ENCODE results near the gene LHFPL6. TPM values are rescaled to one million over a fixed set of nuclear protein-coding genes. Genes with fewer than 3 reads are reported as not detected.

LHFPL6 gene
- total RNA-seq, 1 donor from 2014 or later = 37.7 TPM

- no peak for TF ChIP-seq CTCF (conservative IDR thresholded peaks at IDR 0.05)
- DNase-seq (ENCODE audit: low read depth, low spot score) = no peak
- Mint-ChIP-seq H3K36me3 (ENCODE audit: low read depth) (no peaks in the 10 kb centered on the region), H3K27ac (ENCODE audit: unreplicated experiment) (peak overlapping the region; percentile 7), H3K4me1 (peaks cover 75% of the 10 kb centered on the region), H3K4me3 (no peak overlapping the region), H3K27me3 (ENCODE audit: low read depth) (no peaks in the 10 kb centered on the region), H3K9me3 (no peaks in the 10 kb centered on the region)
Measured at GRCh38 chr13:39419876-39420275, 183.1 kb downstream of the LHFPL6 start.

DNA sequence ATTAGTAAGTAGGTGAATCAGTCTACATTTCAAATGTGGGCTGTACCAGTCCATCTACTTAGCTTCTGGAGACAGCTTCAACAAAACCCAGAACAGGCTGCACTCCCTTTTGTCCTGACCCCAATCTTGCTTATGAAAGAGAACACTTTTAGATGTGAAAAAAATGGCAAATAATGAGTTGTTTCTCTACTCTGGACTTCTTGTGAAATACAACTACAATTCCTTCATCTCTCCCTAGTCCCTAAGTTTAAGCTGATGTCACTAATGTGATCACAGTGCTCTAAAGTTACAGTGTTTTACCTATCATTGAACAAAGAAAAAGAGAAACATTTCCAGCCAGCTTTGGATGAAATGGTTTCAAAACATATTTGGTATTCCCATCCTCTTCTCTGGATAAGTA, 183.9 kb downstream of the LHFPL6 start:
- Mint-ChIP-seq H3K4me3 (peak overlapping the region; percentile 25), H3K36me3 (ENCODE audit: low read depth) (no peaks in the 10 kb centered on the region), H3K27me3 (ENCODE audit: low read depth) (no peaks in the 10 kb centered on the region), H3K9me3 (no peaks in the 10 kb centered on the region), H3K27ac (ENCODE audit: unreplicated experiment) (peak overlapping the region; percentile 10), H3K4me1 (peaks cover 77% of the 10 kb centered on the region)
- no peak for DNase-seq (ENCODE audit: low read depth, low spot score)
- no peak for TF ChIP-seq CTCF (conservative IDR thresholded peaks at IDR 0.05)

GRCh38 chr13:39418424-39418823, 184.6 kb downstream of the LHFPL6 start:
- H3K27me3 Mint-ChIP-seq (ENCODE audit: low read depth) = no peaks in the 10 kb centered on the region
- H3K27ac Mint-ChIP-seq (ENCODE audit: unreplicated experiment) = no peak overlapping the region
- peaks cover 78% of the 10 kb centered on the region for H3K4me1 Mint-ChIP-seq
- H3K9me3 Mint-ChIP-seq = no peaks in the 10 kb centered on the region
- peak overlapping the region; percentile 48 for H3K4me3 Mint-ChIP-seq
- TF ChIP-seq CTCF (conservative IDR thresholded peaks at IDR 0.05) = no peak
- DNase-seq (ENCODE audit: low read depth, low spot score) = no peak
- no peaks in the 10 kb centered on the region for H3K36me3 Mint-ChIP-seq (ENCODE audit: low read depth)

DNA sequence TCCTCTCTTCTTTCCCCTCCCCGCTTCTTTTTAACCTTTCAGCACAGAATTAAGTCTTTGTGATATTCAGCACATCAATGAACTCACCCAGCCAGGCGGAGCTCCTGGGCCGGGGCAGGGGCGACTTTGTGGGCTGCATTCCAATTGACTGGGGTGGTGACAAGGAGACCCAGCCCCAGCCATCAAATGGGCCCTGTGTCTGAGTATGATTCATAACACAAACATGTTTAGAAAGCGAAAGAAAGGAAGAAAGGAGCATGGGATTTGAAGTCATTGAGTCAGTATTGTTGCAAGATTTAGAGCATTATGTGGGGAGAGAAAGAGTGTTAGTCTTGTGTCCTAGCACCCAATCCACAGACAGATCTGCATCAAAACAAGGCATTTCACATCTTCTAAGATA, 185.3 kb downstream of the LHFPL6 start:
- H3K27me3 Mint-ChIP-seq (ENCODE audit: low read depth) = no peaks in the 10 kb centered on the region
- H3K36me3 Mint-ChIP-seq (ENCODE audit: low read depth) = no peaks in the 10 kb centered on the region
- peaks cover 70% of the 10 kb centered on the region for H3K4me1 Mint-ChIP-seq
- H3K4me3 Mint-ChIP-seq = peak overlapping the region; percentile 67
- DNase-seq (ENCODE audit: low read depth, low spot score) = peak; percentile 41
- TF ChIP-seq CTCF (conservative IDR thresholded peaks at IDR 0.05) = no peak
- peak overlapping the region; percentile 16 for H3K27ac Mint-ChIP-seq (ENCODE audit: unreplicated experiment)
- no peaks in the 10 kb centered on the region for H3K9me3 Mint-ChIP-seq

- peak overlapping the region; percentile 67 for H3K4me3 Mint-ChIP-seq
- peak overlapping the region; percentile 16 for H3K27ac Mint-ChIP-seq (ENCODE audit: unreplicated experiment)
- H3K36me3 Mint-ChIP-seq (ENCODE audit: low read depth) = no peaks in the 10 kb centered on the region
- peaks cover 71% of the 10 kb centered on the region for H3K4me1 Mint-ChIP-seq
- no peaks in the 10 kb centered on the region for H3K27me3 Mint-ChIP-seq (ENCODE audit: low read depth)
- peak; percentile 40 for DNase-seq (ENCODE audit: low read depth, low spot score)
- TF ChIP-seq CTCF (conservative IDR thresholded peaks at IDR 0.05) = peak; percentile 55
- no peaks in the 10 kb centered on the region for H3K9me3 Mint-ChIP-seq
Measured at GRCh38 chr13:39417131-39417530, 185.9 kb downstream of the LHFPL6 start.

Measured in neural crest cell (in vitro differentiated cells).